Endothelial cell of umbilical vein (primary cell): ENCODE results near the gene EPS8L2. TPM values are rescaled to one million over a fixed set of nuclear protein-coding genes. Genes with fewer than 3 reads are reported as not detected.

Experiments used
- BruUV-seq: library from RNA; stranded (reverse); fragments of 400-500 nt; replicated peaks from 2 replicates; lab custom pipeline; 2021; lab: Mats Ljungman, UMichigan
- CTCF ChIA-PET: fragments of 300-600, 350-600 bp; sonication (Branson Sonifier 250); formaldehyde crosslinking; loops from one replicate; lab custom pipeline; 2021; ENCODE audit warnings: antibody characterized with exemption, inconsistent platforms; lab: Charles Lee
- POLR2A ChIA-PET: fragments of 300-600, 350-600 bp; sonication (Branson Sonifier 250); formaldehyde crosslinking; loops from one replicate; lab custom pipeline; 2021; ENCODE audit warnings: antibody characterized with exemption, inconsistent platforms; lab: Charles Lee
- DNase-seq: peaks from one replicate; pipeline ENCODE4 v3.0.0-alpha.2; 2011; ENCODE audit warnings: low read depth, low spot score
- FAIRE-seq: peaks from 2 replicates; lab custom pipeline; 2011; peaks lifted over from hg19 to GRCh38; lab: Jason Lieb, UNC
- H2AFZ ChIP-seq: 2 replicates; pipeline ENCODE4 v1.6.0; 2012; ENCODE audit warnings: low read depth, low read length, control low read depth, inconsistent platforms
- H3K27ac ChIP-seq: 2 replicates; pipeline ENCODE4 v1.5.1; 2011; ENCODE audit warnings: low read depth, mild to moderate bottlenecking, control low read depth, low read length, moderate library complexity; ENCODE audit not compliant: insufficient read depth
- H3K27me3 ChIP-seq, 2 experiments: 2 replicates each; pipeline versions ENCODE4 v1.6.0 to v1.6.1; 2011; ENCODE audit warnings: low read length in 2 of 2, mixed read lengths in 1 of 2; ENCODE audit not compliant: control insufficient read depth in 2 of 2, insufficient read depth in 2 of 2
- H3K36me3 ChIP-seq, 2 experiments: 2 replicates in 1 of 2; 3 replicates in 1 of 2; pipeline ENCODE4 v1.5.1; 2011; ENCODE audit warnings: low read length in 2 of 2, mild to moderate bottlenecking in 1 of 2, moderate library complexity in 1 of 2; ENCODE audit not compliant: control insufficient read depth in 2 of 2, insufficient read depth in 2 of 2; ENCODE audit errors: extremely low read depth in 1 of 2
- H3K4me1 ChIP-seq: 3 replicates; pipeline ENCODE4 v1.5.1; 2011; ENCODE audit warnings: mild to moderate bottlenecking, low read length; ENCODE audit not compliant: control insufficient read depth, insufficient read depth; ENCODE audit errors: extremely low read depth
- H3K4me2 ChIP-seq: 2 replicates; pipeline ENCODE4 v1.6.1; 2011; ENCODE audit warnings: low read length, control low read depth, mixed read lengths; ENCODE audit not compliant: insufficient read depth
- H3K4me3 ChIP-seq, 3 experiments: fragments of 200-600 bp in 1 of 3; sonication (generic), shearing (Covaris generic) in 1 of 3; replicated peaks in 1 of 3; 2 replicates each; pipeline ENCODE4 v1.5.1; 2011 to 2016; ENCODE audit warnings: control low read depth in 3 of 3, low read length in 3 of 3, mild to moderate bottlenecking in 2 of 3, inconsistent platforms in 1 of 3, low read depth in 1 of 3, moderate library complexity in 1 of 3; ENCODE audit not compliant: insufficient read depth in 1 of 3
- H3K79me2 ChIP-seq: 2 replicates; pipeline ENCODE4 v1.6.0; 2012; ENCODE audit warnings: low read length, inconsistent platforms; ENCODE audit not compliant: control insufficient read depth, insufficient read depth
- H3K9ac ChIP-seq: replicated peaks from 2 replicates; pipeline ENCODE3; 2011; ENCODE audit warnings: low read length, control low read depth; ENCODE audit not compliant: insufficient read depth; ENCODE audit errors: extremely low read depth
- H3K9me1 ChIP-seq: replicated peaks from 3 replicates; pipeline ENCODE4 v1.6.0; 2011; ENCODE audit warnings: mild to moderate bottlenecking, low read length; ENCODE audit not compliant: control insufficient read depth, insufficient read depth; ENCODE audit errors: extremely low read depth
- H3K9me3 ChIP-seq: replicated peaks from 2 replicates; pipeline ENCODE4 v1.5.1; 2012; ENCODE audit warnings: low read length, inconsistent platforms; ENCODE audit not compliant: control insufficient read depth, insufficient read depth
- H4K20me1 ChIP-seq: replicated peaks from 2 replicates; pipeline ENCODE3; 2011; ENCODE audit warnings: mild to moderate bottlenecking, low read length; ENCODE audit not compliant: control insufficient read depth, insufficient read depth; ENCODE audit errors: extremely low read depth
- EZH2 ChIP-seq: IDR thresholded peaks from 2 replicates; pipeline ENCODE4 v1.6.1; 2012; ENCODE audit warnings: borderline replicate concordance, low read depth, mild to moderate bottlenecking, moderate library complexity, low read length, inconsistent platforms; ENCODE audit not compliant: severe bottlenecking
- FOS ChIP-seq: IDR thresholded peaks from 2 replicates; pipeline ENCODE4 v1.6.1; 2011; ENCODE audit warnings: mild to moderate bottlenecking, low read length, moderate library complexity, borderline replicate concordance; ENCODE audit not compliant: insufficient read depth
- GATA2 ChIP-seq: IDR thresholded peaks from 2 replicates; pipeline ENCODE4 v1.7.0; 2011; ENCODE audit warnings: low read depth, mild to moderate bottlenecking, moderate library complexity, mixed read lengths, low read length; ENCODE audit not compliant: insufficient read length, insufficient read depth
- MYC ChIP-seq: IDR thresholded peaks from one replicate; pipeline ENCODE4 v1.6.1; 2011; ENCODE audit warnings: mild to moderate bottlenecking, low read depth, low read length
- POLR2AphosphoS5 ChIP-seq: IDR thresholded peaks from 2 replicates; pipeline ENCODE4 v1.6.1; 2012; ENCODE audit warnings: low read depth, mild to moderate bottlenecking, control low read depth, low read length, moderate library complexity; ENCODE audit not compliant: insufficient read depth
- dilution Hi-C: fragments of 300-500 bp; cut with MboI; formaldehyde crosslinking; loops from one replicate; pipeline ENCODE4 v1.15.0; 2019; ENCODE audit warnings: low sequenced_read_pairs; ENCODE audit not compliant: extremely low pct_ligation_motif_present
- intact Hi-C: fragments of 100-400 bp; cut with micrococcal nuclease; formaldehyde crosslinking; loops from one replicate; pipeline ENCODE4 v1.10.0; 2022
- polyA plus RNA-seq, 4 experiments: library from polyadenylated mRNA; depleted of rRNA in 3 of 4; stranded (reverse) in 3 of 4; unstranded in 1 of 4; fragments of >200 nt; gene quantifications; 2 replicates each; pipeline versions ENCODE4 v1.2.1 to v1.2.3, GENCODE V29; 2011 to 2012; ENCODE audit warnings: missing spikeins in 1 of 4
- total RNA-seq: library from RNA; stranded (reverse); gene quantifications from 2 replicates; pipeline ENCODE4 v1.2.3, GENCODE V29; 2021
- TF ChIP-seq, protein P1 (sequence below), 2 donors: IDR thresholded peaks; 1 replicate in 1 of 2; 2 replicates in 1 of 2; pipeline ENCODE4 v1.5.1; 2011; ENCODE audit warnings: low read length in 2 of 2, mild to moderate bottlenecking in 2 of 2, moderate library complexity in 2 of 2, control low read depth in 1 of 2, inconsistent platforms in 1 of 2, low read depth in 1 of 2; ENCODE audit not compliant: insufficient read depth in 1 of 2; ENCODE audit errors: extremely low read depth in 1 of 2
- TF ChIP-seq, protein P2 (sequence below): IDR thresholded peaks from 2 replicates; pipeline ENCODE4 v1.6.1; 2011; ENCODE audit not compliant: insufficient read depth, insufficient read length

EPS8L2 gene
- total and polyA plus RNA-seq, 2 donors (not counting 3 experiments of a cell fraction or from before 2014, with no cell fraction given): 5.2 to 12.5 TPM

DNA sequence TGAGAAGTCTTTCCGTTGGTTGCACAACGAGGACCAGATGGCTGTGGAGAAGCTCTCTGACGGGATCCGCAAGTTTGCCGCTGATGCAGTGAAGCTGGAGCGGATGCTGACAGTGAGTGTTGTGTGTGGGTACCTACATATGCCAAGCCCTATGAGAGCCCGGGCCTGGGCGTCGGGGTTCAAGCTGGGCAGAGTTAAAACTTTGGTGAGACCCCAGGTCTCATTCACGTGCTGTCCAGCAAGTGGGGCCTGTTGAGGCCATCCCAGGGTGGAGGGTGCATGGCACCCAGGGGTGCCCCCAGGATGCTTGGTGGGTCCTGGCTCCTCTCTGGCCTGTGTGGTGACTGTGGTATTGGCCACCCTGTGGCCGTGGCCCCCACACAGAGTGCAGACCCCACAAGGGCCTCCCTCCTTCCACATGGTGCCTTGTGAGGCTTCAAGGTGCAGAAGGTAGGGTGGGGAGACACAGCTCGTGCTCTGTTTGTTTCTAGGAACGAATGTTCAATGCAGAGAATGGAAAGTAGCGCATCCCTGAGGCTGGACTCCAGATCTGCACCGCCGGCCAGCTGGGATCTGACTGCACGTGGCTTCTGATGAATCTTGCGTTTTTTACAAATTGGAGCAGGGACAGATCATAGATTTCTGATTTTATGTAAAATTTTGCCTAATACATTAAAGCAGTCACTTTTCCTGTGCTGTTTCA, 58.4 kb downstream of the EPS8L2 start:
- H3K9ac ChIP-seq: no peak overlapping the region
- H3K9me3 ChIP-seq: no peaks in the 10 kb centered on the region
- H3K27ac ChIP-seq: no peak overlapping the region
- CTCF ChIA-PET: interaction anchor here (1.1 kb wide), 1 partner anchor 16 kb away, joined by 4 read pairs; no protein-coding TSS in a partner anchor
- intact Hi-C loops (no loop called here), dilution Hi-C loops (no loop called here)
- POLR2A ChIA-PET: no interaction called here
- DNase-seq (no peak), FAIRE-seq (peak; percentile 48)
- H4K20me1 ChIP-seq: no peaks in the 10 kb centered on the region
- no peaks in the 10 kb centered on the region for H3K4me1 ChIP-seq
- H3K9me1 ChIP-seq: no peaks in the 10 kb centered on the region
- no peaks in the 10 kb centered on the region for H3K27me3 ChIP-seq
- TSS peak; percentile 13 for BruUV-seq
- no peak overlapping the region for H3K4me3 ChIP-seq
- peaks cover 13 to 31% of the 10 kb centered on the region in 2 experiments for H3K36me3 ChIP-seq
- TF ChIP-seq, protein P1, sequence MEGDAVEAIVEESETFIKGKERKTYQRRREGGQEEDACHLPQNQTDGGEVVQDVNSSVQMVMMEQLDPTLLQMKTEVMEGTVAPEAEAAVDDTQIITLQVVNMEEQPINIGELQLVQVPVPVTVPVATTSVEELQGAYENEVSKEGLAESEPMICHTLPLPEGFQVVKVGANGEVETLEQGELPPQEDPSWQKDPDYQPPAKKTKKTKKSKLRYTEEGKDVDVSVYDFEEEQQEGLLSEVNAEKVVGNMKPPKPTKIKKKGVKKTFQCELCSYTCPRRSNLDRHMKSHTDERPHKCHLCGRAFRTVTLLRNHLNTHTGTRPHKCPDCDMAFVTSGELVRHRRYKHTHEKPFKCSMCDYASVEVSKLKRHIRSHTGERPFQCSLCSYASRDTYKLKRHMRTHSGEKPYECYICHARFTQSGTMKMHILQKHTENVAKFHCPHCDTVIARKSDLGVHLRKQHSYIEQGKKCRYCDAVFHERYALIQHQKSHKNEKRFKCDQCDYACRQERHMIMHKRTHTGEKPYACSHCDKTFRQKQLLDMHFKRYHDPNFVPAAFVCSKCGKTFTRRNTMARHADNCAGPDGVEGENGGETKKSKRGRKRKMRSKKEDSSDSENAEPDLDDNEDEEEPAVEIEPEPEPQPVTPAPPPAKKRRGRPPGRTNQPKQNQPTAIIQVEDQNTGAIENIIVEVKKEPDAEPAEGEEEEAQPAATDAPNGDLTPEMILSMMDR (IDR thresholded peaks at IDR 0.05; ENCODE audit: extremely low read depth in 1 of 2, insufficient read depth in 1 of 2, low read depth in 1 of 2, low read length in 2 of 2): no peak
- TF ChIP-seq EZH2 (no peak), POLR2AphosphoS5 (no peak), GATA2 (no peak), MYC (no peak), FOS (no peak)
- TF ChIP-seq, protein P2, sequence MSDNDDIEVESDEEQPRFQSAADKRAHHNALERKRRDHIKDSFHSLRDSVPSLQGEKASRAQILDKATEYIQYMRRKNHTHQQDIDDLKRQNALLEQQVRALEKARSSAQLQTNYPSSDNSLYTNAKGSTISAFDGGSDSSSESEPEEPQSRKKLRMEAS: no peak
- no peaks in the 10 kb centered on the region for H3K79me2 ChIP-seq
- no peak overlapping the region for H3K4me2 ChIP-seq
- no peak overlapping the region for H2AFZ ChIP-seq
